ENCODE measurements around the gene UTS2R.

- TF ChIP-seq YY1 (IDR thresholded peaks at IDR 0.05; ENCODE audit: insufficient read depth, insufficient read length) (no peak), ZNF274 (IDR thresholded peaks at IDR 0.05; ENCODE audit: low read depth, low read length) (no peak)
These were observed 4.8 kb upstream of the UTS2R start for GRCh38 chr17:82366749-82367148.

Data from NT2/D1 (cell line).